VCaP (cell line): Measurements from ENCODE around the gene TTLL1.
A peak's percentile ranks its signal among the peaks of the same experiment; 100 is the strongest.

Experiments used
- H3K27ac ChIP-seq: fragments of 450-650 bp; 2 replicates; pipeline ENCODE4 v1.5.1; 2017
- TF ChIP-seq, protein P1 (sequence below): fragments of 450-650 bp; conservative IDR thresholded peaks from 2 replicates; pipeline ENCODE4 v1.5.1; 2017; ENCODE audit warnings: mild to moderate bottlenecking, moderate library complexity

Gene TTLL1

DNA sequence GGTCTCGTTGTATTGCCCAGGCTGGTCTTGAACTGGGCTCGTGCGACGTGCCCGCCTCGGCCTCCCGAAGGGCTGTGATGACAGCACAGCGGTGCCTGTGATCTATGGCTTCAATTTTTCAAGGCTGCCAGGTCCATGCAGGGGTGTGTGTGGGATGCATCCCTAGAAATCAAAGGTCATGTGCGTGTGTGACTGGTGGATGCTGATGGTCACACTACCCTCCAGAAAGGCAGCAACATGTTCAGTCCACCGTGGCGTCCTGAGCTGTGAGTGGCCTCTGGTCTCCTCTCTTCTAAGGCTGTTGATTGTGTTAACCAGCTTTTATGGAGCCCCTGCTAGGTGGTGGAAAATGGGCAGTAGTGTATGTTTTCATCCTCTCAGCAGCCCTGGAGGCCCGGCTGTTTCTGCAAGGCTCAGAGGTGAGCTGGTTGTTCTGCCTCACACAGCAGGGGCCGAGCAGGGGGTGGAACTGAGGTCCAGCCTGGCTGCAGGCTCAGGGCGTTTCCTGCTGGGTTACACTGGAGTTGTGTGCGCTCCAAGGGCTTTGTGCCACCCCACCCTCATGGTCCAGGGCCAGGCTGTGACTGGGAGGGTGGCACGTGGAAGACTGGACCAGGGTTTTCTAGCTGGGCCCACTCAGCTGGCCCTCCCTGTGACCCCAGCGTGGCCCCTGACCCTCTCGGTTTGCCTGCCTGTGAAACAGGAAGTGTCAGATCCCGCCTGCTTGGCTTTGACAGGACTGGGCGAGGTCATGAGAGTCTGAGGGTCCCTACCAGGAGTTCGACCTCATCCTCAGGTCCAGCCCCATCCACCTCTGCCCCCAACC lies 29.0 kb upstream of the TTLL1 start:
- TF ChIP-seq, protein P1, sequence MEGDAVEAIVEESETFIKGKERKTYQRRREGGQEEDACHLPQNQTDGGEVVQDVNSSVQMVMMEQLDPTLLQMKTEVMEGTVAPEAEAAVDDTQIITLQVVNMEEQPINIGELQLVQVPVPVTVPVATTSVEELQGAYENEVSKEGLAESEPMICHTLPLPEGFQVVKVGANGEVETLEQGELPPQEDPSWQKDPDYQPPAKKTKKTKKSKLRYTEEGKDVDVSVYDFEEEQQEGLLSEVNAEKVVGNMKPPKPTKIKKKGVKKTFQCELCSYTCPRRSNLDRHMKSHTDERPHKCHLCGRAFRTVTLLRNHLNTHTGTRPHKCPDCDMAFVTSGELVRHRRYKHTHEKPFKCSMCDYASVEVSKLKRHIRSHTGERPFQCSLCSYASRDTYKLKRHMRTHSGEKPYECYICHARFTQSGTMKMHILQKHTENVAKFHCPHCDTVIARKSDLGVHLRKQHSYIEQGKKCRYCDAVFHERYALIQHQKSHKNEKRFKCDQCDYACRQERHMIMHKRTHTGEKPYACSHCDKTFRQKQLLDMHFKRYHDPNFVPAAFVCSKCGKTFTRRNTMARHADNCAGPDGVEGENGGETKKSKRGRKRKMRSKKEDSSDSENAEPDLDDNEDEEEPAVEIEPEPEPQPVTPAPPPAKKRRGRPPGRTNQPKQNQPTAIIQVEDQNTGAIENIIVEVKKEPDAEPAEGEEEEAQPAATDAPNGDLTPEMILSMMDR = no peak
- H3K27ac ChIP-seq = peak overlapping the region; percentile 98

DNA sequence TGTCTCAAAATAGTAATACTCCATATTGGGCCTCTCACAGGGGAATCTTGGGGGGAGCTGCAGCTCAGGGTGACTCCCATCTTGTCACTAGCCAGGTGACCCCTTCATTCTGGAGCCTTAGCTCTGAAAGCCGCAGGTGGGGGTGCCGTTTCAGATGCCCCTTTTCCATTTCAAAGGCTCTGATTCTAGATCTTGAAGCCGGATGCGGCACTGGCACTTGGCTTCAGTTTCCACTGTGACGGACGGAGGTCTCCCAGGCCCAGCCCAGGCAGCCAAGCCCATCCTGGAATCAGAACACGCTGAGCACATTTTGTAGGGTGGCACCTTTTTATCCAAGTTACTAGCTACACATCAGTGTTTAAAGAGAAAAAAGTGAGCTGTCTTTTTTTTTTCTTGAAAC lies 27.7 kb upstream of the TTLL1 start:
- TF ChIP-seq, protein P1 = no peak
- peak overlapping the region; percentile 98 for H3K27ac ChIP-seq

- H3K27ac ChIP-seq = peak overlapping the region; percentile 98
- TF ChIP-seq, protein P1 = no peak
These were observed 25.8 kb upstream of the TTLL1 start for GRCh38 chr22:43114958-43115357.

DNA sequence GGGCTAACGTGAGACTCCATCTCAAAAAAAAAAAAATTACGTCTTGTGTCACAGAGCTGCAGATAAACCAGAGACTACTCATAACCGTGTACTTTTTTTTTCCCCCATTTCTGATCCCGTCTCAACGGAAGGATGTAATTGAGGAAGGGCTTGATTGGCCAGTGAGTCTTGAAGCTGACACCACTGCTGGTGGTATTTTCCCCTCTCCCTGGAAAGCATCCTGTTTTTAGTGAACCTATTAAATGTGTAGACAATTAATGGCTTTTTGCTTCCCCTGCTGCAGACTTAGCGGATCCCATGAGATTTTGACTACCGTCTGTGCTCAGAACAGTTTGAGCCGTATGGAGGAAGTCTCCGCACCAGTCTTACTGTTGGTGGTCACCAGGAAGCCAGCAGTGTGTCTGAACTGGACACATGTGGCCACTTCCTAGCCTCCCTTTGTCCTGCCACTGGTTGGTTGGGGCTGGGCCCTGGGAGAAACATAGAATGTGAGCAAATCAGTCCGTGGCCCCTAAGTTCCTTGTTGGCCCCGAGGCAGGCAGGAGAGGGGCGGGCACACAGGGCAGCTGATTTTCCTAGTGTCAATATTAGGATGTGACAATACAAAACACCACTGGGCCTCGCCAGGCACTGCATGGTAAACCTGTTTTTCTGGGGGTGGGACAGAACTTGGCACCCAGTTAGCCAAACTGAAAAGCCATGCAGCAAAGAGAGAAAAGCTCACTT lies 24.5 kb upstream of the TTLL1 start:
- TF ChIP-seq, protein P1 = no peak
- H3K27ac ChIP-seq = peak overlapping the region; percentile 98

- H3K27ac ChIP-seq = peak overlapping the region; percentile 98
- TF ChIP-seq, protein P1 = no peak
These were observed 21.9 kb upstream of the TTLL1 start for GRCh38 chr22:43110927-43111623.

DNA sequence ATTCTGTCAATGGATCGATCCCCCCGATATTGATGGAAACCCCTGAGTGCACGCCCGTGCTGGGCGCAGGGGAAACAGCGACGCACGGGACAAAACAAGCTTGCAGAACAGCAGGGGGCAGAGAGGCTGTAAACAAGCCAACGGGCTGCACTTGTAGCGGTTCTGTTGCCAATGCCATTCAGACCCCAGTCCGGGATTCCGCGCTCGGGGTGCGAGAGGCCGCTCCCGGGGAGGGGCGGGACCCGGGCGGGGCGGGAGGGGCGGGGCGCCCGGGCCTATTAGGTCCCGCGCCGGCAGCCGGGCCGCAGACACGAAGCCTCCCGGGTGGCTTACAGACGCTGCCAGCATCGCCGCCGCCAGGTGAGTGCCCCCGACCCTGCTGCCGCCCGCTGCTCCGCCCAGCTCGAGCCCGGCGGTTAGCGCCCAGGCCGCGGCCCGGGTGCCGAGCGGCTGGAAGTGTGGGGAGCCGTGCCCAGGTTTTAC lies 21.3 kb upstream of the TTLL1 start, which contains the start of gene BIK:
BIK (plus strand) TSS at position 307 of the 483 bp plus-strand sequence. CDS start 13,273 bp downstream, outside the sequence.
- H3K27ac ChIP-seq = peak within 1 kb of the TSS; percentile 98
- TF ChIP-seq, protein P1 = peak; percentile 39
